WTC11 (cell line): ENCODE results near the gene ASB1.

Experiments used
- TF ChIP-seq, protein P1 (sequence below): sonication (generic); formaldehyde crosslinking; IDR thresholded peaks from 2 replicates; pipeline ENCODE4 v1.8.1; 2022; ENCODE audit warnings: low read depth, missing genetic modification reagents, borderline replicate concordance
- TF ChIP-seq, protein P2 (sequence below): fragments of 200-600 bp; IDR thresholded peaks from 2 replicates; pipeline ENCODE4 v1.8.0; 2022; ENCODE audit warnings: antibody characterized with exemption

DNA sequence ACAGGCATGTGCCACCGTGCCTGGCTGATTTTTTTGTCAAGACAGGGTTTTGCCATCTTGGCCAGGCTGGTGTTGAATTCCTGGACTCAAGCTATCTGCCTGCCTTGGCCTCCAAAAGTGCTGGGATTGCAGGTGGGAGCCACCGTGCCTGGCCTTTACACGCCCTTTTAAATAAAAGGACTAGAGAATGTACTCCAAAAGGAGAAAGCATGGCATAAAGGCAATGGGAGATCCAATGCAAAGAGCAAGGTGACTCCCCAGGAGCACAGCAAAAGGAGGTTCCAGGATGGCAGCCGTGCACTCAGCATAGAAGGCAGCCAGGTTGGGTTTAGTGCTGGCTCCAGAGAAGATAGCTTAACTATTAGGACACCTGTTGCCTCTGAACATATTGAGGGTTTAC, 27.1 kb downstream of the ASB1 start:
- TF ChIP-seq, protein P1, sequence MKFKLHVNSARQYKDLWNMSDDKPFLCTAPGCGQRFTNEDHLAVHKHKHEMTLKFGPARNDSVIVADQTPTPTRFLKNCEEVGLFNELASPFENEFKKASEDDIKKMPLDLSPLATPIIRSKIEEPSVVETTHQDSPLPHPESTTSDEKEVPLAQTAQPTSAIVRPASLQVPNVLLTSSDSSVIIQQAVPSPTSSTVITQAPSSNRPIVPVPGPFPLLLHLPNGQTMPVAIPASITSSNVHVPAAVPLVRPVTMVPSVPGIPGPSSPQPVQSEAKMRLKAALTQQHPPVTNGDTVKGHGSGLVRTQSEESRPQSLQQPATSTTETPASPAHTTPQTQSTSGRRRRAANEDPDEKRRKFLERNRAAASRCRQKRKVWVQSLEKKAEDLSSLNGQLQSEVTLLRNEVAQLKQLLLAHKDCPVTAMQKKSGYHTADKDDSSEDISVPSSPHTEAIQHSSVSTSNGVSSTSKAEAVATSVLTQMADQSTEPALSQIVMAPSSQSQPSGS (CRISPR knock-in tag) = no peak
- TF ChIP-seq, protein P2, sequence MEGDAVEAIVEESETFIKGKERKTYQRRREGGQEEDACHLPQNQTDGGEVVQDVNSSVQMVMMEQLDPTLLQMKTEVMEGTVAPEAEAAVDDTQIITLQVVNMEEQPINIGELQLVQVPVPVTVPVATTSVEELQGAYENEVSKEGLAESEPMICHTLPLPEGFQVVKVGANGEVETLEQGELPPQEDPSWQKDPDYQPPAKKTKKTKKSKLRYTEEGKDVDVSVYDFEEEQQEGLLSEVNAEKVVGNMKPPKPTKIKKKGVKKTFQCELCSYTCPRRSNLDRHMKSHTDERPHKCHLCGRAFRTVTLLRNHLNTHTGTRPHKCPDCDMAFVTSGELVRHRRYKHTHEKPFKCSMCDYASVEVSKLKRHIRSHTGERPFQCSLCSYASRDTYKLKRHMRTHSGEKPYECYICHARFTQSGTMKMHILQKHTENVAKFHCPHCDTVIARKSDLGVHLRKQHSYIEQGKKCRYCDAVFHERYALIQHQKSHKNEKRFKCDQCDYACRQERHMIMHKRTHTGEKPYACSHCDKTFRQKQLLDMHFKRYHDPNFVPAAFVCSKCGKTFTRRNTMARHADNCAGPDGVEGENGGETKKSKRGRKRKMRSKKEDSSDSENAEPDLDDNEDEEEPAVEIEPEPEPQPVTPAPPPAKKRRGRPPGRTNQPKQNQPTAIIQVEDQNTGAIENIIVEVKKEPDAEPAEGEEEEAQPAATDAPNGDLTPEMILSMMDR = no peak
